ENCODE data around the gene ESYT3.
"Not testable (repeated sequence)": the region's sequence is repeated elsewhere in the genome, so short reads cannot be mapped to it uniquely, and the experiment has no call there.

The ESYT3 gene

DNA sequence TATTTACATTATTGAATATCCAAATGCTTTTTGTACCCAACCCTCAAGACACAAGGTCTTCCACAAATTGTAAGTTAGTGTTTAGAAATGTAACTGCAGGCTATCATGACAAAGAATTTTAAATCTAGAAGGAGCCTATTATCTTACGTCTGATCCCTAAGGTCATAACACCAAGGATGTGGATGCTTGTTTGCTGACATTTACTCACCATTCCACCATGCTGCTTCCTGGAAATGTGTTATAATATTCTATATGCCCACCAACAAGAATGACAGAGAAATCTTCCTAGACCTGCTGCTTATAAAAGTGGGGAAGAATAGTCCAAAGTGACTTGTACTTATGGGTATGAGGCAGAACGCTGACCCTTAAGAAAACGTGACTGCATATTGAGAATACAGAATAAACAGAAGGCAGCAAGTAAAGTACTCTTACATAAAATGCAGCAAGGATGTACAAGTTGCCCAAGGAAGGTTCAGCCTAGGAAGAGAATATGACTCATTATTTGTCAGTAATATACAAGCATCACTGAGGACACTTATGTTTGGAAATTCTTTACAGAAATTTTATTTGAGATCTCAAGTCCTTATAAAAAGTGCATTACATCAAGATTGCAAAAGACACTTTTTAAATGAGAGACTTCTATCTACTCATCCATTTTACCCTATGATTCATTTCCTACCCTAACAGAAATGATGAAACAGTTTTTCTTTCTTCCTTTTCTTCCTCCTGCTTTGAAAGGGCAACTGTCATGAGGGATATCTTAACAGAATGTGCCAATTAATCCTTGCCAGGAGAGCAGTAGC, 59.6 kb downstream of the ESYT3 start:
- no peak for DNase-seq (ENCODE audit: low read depth)

DNA sequence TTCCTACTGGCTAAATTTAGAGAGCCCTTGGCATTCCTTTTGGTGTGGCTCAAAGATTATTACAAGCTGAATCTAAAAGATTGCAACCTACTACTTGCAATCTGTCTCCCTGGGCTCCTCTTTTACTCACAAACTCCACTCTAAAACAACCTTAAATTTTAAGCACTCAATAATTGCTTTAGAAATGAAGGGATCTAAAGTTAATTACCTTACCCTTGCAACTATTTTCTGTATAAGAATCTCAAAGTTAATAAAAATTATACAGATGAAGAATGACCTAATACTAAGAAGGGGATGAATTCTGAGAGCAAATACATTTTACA, 60.2 kb downstream of the ESYT3 start:
- DNase-seq (ENCODE audit: low read depth) = no peak

DNA sequence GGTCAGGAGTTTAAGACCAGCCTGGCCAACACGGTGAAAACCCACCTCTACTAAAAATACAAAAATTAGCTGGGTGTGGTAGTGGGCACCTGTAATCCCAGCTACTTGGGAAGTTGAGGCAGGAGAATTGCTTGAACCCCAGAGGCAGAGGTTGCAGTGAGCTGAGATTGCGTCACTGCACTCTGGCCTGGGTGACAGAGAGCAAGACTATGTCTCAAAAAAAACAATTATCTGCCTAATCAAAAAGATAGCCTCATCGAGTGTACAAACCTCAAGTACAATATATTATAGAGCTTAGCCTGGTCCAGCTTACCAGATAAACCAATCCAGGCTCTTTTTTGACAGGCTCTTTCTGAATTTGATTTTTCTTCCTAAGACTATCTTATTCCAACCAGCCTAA, 61.2 kb downstream of the ESYT3 start:
- not testable (repeated sequence) for DNase-seq (ENCODE audit: low read depth)

DNA sequence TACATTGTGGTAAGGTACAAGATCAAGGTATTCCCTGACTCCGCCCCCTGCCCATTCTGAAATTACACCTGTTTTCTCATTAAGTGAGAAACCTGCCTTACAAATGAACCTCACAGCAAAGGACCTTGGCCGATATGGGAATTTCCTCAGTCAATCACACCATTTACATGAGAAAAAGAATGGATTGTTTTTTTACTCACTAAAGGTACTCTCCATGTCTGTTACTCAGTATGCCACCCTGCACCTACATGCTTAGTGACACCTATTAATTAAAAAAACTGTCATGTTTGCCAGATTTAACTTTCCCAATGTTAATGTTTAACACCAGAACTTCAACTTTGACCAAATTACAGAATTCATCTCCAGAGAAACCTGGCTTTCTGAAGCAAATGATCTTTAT, 62.0 kb downstream of the ESYT3 start:
- no peak for DNase-seq (ENCODE audit: low read depth)

DNA sequence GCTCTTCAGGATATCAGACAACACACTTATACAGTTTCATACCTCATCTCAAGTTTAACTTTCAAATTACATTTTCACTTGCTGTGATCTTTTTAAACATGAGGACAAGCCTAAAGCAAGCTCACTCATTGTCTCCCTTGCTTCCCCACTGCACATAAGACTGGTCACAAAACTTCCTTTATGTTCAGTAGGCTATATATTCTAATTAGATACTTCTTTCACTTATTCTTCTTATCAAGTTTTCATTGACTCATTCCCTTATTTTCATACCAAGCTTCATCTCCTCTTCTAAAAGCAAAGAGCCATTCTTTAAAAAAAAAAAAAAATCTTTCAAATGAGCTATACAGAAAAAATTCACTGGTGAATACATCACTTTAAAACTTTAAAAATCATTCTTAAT, 62.6 kb downstream of the ESYT3 start:
- DNase-seq (ENCODE audit: low read depth) = no peak

DNA sequence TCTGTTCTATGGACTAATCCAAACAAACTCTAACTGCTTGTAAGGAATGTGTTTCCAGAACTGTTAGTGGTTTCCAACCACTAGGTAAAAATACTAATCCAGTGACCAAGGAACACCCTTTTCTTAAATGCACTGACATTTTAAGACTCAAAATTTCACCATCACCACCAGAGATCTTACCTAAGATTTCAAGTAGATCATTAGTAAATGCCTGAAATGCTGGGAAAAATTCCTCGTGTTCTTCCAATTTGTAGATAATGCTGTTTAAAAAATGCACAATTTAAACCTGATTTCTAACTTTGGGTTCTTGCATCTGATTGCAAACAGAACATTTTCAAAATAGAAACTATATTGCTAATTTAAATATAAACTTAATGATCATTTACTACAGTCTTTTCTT, 63.4 kb downstream of the ESYT3 start:
- DNase-seq (ENCODE audit: low read depth) = no peak

DNA sequence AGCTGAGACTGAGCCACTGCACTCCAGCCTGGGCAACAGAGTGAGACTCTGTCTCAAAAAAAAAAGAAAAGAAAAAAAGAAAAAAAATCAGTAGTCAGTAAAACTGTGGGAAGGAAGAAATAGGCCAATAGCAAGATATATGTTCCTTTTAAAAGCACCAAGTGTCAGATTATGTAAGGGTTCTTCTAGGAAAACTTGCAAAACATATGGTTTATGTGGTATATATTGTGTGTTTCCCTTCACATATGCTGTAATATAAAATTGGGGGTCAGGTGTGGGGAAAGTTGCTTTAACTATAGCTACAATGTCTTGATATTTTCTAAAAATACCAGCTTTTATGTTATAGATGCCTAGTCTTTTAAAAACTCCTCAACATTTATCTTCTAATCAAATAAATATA, 64.6 kb downstream of the ESYT3 start:
- no peak for DNase-seq (ENCODE audit: low read depth)

DNA sequence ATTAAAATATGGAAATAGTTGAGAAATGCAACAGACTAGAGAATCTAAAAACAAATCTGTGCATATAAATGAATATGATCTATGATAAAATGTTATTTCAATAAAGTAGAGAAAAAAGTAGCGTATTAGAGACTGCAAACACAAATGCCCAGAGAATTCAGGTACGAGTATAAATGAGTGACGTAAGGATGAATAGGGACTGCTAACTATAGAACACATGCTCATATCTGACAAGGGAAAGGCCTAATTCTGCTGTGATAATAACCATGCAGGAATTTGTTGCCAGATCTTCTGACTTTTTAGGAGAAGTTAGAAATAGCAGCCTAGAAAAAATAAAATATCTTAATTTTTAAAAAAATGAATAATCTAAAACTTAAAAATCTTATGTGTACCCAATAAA, 73.1 kb downstream of the ESYT3 start:
- no peak for DNase-seq (ENCODE audit: low read depth)

DNA sequence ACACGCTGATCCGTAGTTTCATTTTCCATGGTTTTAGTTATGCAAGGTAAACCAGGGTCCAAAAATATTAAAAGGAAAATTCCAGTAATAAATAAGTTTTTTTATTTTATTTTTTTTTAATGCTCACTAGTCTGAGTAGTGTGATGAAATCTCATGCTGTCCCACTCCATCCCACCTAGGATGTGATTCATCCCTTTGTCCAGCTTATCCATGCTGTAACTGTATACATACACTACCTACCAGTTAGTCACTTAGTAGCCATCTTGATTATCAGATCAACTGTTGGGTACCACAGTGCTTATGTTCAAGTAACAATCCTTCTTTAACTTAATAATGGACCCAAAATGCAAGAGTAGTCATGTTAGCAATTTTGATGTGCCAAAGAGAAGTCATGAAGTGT, 75.2 kb downstream of the ESYT3 start:
- DNase-seq (ENCODE audit: low read depth) = no peak

DNA sequence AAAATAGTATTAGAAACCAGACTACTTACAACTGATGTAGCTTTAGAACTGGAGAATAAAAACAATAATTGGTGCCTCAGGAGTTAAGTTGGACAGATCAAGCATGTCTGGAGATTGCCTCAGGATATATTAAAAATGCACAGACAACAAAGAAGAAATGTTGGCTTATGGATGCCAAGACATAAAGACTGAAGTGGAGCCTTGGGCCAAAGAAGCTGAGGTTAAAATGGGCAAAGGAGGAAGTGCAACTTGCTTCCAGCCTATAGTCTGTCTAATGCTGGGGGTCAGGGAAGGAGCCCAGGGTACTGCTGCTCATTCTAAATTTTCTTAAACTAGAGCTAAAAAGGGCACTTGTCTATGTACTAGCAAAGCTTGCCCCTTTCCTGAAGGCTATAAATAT, 77.5 kb downstream of the ESYT3 start:
- DNase-seq (ENCODE audit: low read depth) = no peak

DNA sequence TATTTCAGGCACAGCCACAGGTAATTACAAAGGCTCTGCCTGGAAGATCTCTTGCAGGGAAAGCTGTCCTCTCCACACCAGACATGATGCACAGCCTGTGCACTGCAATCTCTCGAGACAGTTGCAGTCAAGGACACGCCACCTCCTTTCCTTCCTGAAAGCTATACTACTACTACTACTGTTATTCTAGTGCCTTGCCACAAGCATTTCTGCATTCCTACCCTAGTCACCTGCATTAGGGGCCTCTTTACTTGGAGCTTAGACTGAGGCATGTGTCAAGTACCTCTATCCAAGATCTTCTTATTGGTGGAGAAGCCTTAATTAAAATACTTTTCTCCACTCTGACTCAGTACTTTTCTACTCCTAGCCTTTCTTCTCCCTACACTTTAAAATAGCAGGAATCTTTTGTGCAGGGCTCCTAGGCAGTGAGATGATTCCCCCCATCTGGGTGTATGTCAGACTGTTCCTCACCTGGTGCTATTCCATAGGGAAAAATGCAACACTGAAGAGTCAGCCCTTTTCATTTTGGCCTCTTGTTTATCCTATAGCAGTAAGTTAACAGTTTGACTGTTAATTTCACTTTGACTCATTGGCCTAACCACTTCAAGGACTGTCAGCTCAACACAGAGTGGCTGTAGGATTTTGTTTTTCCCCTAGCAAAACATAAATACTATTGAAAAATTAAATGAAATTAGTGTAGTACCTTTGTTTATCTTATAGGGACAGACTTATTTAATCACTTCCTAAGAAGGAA, 78.9 kb downstream of the ESYT3 start:
- no peak for DNase-seq (ENCODE audit: low read depth)

DNA sequence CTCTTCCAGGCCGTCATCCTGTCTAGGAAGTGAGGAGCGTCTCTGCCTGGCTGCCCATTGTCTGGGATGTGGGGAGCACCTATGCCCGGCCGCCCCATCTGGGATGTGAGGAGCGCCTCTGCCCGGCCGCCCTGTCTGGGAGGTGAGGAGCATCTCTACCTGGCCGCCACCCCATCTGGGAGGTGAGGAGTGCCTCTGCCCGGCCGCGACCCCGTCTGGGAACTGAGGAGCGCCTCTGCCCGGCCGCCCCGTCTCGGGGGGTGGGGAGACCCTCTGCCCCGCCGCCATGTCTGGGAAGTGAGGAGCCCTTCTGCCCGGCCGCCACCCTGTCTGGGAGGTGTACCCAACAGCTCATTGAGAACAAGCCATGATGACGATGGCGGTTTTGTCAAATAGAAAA, 87.0 kb downstream of the ESYT3 start:
- not testable (repeated sequence) for DNase-seq (ENCODE audit: low read depth)

Data from T-helper 22 cell (primary cell).